ENCODE data around the gene PSME3. TPM values are rescaled to one million over a fixed set of nuclear protein-coding genes. Genes with fewer than 3 reads are reported as not detected.

The PSME3 gene
- total RNA-seq, 1 experiment from 2014 or later: 115 TPM

DNA sequence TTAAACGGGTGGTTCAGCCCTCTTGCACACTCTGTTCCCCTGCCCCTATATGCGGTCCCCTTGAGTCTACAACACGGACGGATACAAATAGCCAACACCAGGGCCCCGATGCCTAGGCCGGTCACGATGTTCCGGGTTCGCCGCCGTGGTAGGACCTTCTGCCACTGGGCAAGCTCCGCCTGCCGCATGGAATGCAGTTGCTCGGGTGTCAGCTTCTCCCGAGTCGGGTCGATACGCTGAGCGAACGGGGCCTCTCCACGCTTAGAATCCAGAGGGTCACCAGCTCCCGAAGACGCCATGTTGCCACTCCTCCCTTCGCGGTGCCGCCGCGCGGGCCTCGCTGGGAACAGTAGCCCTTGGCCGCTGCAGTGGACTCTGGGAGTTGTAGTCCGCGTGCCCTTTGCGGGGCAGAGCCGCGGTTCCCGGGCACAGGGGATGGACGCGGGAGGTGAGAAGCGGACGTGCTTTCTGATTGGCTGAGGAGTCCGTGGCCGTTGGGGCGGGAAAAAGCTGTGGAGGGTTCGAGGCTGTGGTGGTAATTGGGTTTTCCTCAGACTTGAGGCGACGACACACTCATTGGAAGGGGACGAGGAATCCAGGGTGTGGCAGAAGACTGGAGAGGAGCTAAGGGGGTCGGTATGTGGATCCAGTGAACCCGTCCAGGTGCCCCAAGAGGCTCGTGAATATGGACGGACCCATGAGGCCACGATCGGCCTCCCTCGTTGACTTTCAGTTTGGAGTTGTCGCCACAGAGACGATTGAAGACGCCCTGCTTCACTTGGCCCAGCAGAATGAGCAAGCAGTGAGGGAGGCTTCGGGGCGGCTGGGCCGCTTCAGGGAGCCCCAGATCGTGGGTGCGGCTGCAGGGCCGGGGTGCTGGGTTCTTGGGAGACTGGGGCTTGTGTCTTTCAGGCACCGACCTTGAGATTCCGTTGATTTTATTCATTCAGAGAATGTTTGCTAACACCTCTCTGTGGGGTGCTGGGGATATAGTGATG is 34.5 kb upstream of the PSME3 start, which contains the start of the genes CNTD1 and COA3:
Gene CNTD1 (plus strand): TSS at position 479 of the 998 bp plus-strand sequence. CDS start 207 bp downstream, at position 686.
Gene COA3 (minus strand): TSS at position 322 of the 998 bp plus-strand sequence. CDS start 23 bp downstream, at position 299.
- peak; percentile 72 to 74 for DNase-seq
- no peak for TF ChIP-seq EZH2 (IDR thresholded peaks at IDR 0.05; ENCODE audit: low read depth)
- TF ChIP-seq, protein P1, sequence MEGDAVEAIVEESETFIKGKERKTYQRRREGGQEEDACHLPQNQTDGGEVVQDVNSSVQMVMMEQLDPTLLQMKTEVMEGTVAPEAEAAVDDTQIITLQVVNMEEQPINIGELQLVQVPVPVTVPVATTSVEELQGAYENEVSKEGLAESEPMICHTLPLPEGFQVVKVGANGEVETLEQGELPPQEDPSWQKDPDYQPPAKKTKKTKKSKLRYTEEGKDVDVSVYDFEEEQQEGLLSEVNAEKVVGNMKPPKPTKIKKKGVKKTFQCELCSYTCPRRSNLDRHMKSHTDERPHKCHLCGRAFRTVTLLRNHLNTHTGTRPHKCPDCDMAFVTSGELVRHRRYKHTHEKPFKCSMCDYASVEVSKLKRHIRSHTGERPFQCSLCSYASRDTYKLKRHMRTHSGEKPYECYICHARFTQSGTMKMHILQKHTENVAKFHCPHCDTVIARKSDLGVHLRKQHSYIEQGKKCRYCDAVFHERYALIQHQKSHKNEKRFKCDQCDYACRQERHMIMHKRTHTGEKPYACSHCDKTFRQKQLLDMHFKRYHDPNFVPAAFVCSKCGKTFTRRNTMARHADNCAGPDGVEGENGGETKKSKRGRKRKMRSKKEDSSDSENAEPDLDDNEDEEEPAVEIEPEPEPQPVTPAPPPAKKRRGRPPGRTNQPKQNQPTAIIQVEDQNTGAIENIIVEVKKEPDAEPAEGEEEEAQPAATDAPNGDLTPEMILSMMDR (conservative IDR thresholded peaks at IDR 0.05): no peak
- BruUV-seq (replicated peaks): no TSS peak
- Histone ChIP-seq H3K4me1 (replicated peaks; ENCODE audit: insufficient read depth) (peaks cover 12% of the 10 kb centered on the region), H3K4me3 (peak within 1 kb of the TSS; percentile 88), H3K79me2 (ENCODE audit: low read depth) (peaks cover 22% of the 10 kb centered on the region), H3K36me3 (ENCODE audit: low read depth) (peaks cover 6% of the 10 kb centered on the region; the same call in 1 of the 2 replicates), H4K20me1 (ENCODE audit: insufficient read depth) (no peaks in the 10 kb centered on the region), H3K9me3 (ENCODE audit: insufficient read depth, low read depth) (no peaks in the 10 kb centered on the region), H2AFZ (peak within 1 kb of the TSS; percentile 89), H3K27ac (0 out of 2 replicates have a peak within 1 kb of the TSS, but pooled peaks have one; percentile 41), H3K4me2 (peak within 1 kb of the TSS; percentile 95), H3K9me2 (ENCODE audit: insufficient read depth) (no peaks in the 10 kb centered on the region), H3F3A (ENCODE audit: insufficient read depth, low read depth) (no peaks in the 10 kb centered on the region), H3K27me3 (ENCODE audit: insufficient read depth, low read depth) (no peaks in the 10 kb centered on the region)
- ChIA-PET POLR2A (ENCODE audit: unreplicated experiment) (interaction anchor here (0.5 to 0.8 kb wide), 4 partner anchors 10 to 794 kb away, joined by 3 to 9 read pairs (median 6); no protein-coding TSS in a partner anchor), CTCF (interaction anchor here (0.7 kb wide), 1 partner anchor 1733 kb away, joined by 3 read pairs; no protein-coding TSS in a partner anchor)
- intact Hi-C loops (cut with micrococcal nuclease; ENCODE audit: unreplicated experiment): no loop called here

DNA sequence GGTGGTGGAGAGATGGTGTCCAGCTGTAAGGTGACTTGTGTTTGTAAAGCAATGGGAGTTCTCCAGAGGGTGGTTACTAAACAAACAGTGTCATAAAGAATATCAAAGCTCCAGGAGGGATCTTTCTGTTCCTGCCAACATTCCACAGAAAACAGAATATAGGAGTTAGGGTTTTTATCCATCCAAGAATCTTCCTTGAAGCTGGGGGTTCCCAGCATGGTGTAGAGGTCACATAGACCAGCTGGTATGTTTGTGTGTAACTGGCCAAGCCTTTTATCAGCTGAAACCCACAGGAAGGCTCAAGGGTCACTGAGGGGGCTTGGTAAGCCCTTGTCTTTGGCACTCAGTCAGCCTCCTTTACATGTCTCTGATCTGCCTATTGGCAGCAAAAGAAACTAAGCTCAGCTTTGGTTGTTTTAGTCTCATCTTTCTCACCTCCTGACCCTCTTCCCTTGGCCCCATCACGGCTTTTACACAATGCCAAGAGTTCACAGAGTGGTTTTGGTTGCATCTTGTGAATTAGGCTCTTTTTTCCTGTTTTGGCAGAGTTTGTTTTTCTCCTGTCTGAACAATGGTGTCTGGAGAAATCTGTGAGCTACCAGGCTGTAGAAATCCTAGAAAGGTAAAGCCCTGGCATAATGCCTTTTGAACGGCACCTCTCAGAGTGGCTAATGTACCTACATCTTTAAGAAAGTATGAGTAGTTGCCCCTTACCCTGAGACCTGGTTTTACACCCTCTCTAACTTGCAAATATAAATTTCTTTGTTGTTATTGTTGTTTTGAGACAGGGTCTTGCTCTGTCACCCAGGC is 29.9 kb upstream of the PSME3 start:
- intact Hi-C loops (cut with micrococcal nuclease; ENCODE audit: unreplicated experiment): no loop called here
- BruUV-seq (replicated peaks): no TSS peak
- Histone ChIP-seq H3K4me2 (no peak overlapping the region), H3K27ac (no peak overlapping the region), H4K20me1 (ENCODE audit: insufficient read depth) (no peaks in the 10 kb centered on the region), H3K27me3 (ENCODE audit: insufficient read depth, low read depth) (no peaks in the 10 kb centered on the region), H3K9me3 (ENCODE audit: insufficient read depth, low read depth) (no peaks in the 10 kb centered on the region), H3K79me2 (ENCODE audit: low read depth) (peaks cover 1% of the 10 kb centered on the region; the same call in 1 of the 2 replicates), H3K36me3 (ENCODE audit: low read depth) (no peaks in the 10 kb centered on the region), H3K4me1 (replicated peaks; ENCODE audit: insufficient read depth) (no peaks in the 10 kb centered on the region), H2AFZ (no peak overlapping the region), H3K9me2 (ENCODE audit: insufficient read depth) (no peaks in the 10 kb centered on the region), H3K4me3 (no peak overlapping the region), H3F3A (ENCODE audit: insufficient read depth, low read depth) (no peaks in the 10 kb centered on the region)
- ChIA-PET CTCF (interaction anchor here (1.4 kb wide), 1 partner anchor 21 kb away, joined by 5 read pairs; the partner anchor contains the start of gene BECN1), POLR2A (ENCODE audit: unreplicated experiment) (interaction anchor here (0.5 to 0.7 kb wide), 3 partner anchors 17 to 778 kb away, joined by 4 to 15 read pairs (median 4); no protein-coding TSS in a partner anchor)
- TF ChIP-seq EZH2 (IDR thresholded peaks at IDR 0.05; ENCODE audit: low read depth): no peak
- TF ChIP-seq, protein P1 (conservative IDR thresholded peaks at IDR 0.05): no peak
- no peak for DNase-seq

DNA sequence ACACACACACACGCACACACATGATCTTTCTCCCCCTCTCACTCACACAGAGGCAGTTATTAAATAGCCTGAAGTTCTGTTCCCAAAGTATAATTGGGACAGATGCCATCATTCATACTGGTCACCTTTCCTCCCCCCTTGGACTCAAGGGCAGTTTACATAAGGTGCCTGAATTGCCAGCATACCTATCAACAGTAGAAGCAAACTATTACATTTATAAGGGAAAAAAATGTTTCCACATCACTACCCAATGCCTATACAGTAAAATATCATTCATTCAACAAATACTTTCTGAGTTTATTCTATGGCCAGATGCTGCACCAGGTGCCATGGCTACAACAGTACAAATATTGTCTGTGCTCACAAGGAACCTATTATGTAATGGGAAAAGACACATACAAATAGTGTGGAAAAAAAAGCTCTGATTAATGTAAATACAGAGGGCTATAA is 28.3 kb upstream of the PSME3 start:
- no peaks in the 10 kb centered on the region for H4K20me1 ChIP-seq (ENCODE audit: insufficient read depth)
- no peaks in the 10 kb centered on the region for H3K9me3 ChIP-seq (ENCODE audit: insufficient read depth, low read depth)
- POLR2A ChIA-PET (ENCODE audit: unreplicated experiment): no interaction called here
- CTCF ChIA-PET: no interaction called here
- H3K79me2 ChIP-seq (ENCODE audit: low read depth): no peaks in the 10 kb centered on the region
- no peaks in the 10 kb centered on the region for H3K9me2 ChIP-seq (ENCODE audit: insufficient read depth)
- DNase-seq: peak in 1 of 2 experiments; percentile 79
- no peaks in the 10 kb centered on the region for H3K27me3 ChIP-seq (ENCODE audit: insufficient read depth, low read depth)
- H2AFZ ChIP-seq: no peak overlapping the region
- 0 out of 2 replicates have a peak, but pooled peaks cover under 1% of the 10 kb centered on the region for H3K36me3 ChIP-seq (ENCODE audit: low read depth)
- no peaks in the 10 kb centered on the region for H3K4me1 ChIP-seq (replicated peaks; ENCODE audit: insufficient read depth)
- TF ChIP-seq, protein P1 (conservative IDR thresholded peaks at IDR 0.05): no peak
- no peak for TF ChIP-seq EZH2 (IDR thresholded peaks at IDR 0.05; ENCODE audit: low read depth)
- peaks cover 7% of the 10 kb centered on the region; the same call in 1 of the 2 replicates for H3F3A ChIP-seq (ENCODE audit: insufficient read depth, low read depth)
- H3K4me3 ChIP-seq: no peak overlapping the region
- intact Hi-C loops (cut with micrococcal nuclease; ENCODE audit: unreplicated experiment): no loop called here
- H3K27ac ChIP-seq: no peak overlapping the region
- no TSS peak for BruUV-seq (replicated peaks)
- H3K4me2 ChIP-seq: no peak overlapping the region

Data from PC-9 (cell line).